Measurements from ENCODE around the gene GJB5.
"Not testable (repeated sequence)": the region's sequence is repeated elsewhere in the genome, so short reads cannot be mapped to it uniquely, and the experiment has no call there.

Gene GJB5

GRCh38 chr1:34732831-34733230 lies 22.0 kb upstream of the GJB5 start:
- not testable (repeated sequence) for H3K9me3 Mint-ChIP-seq

GRCh38 chr1:34736692-34737091 lies 18.2 kb upstream of the GJB5 start:
- H3K27me3 Mint-ChIP-seq (ENCODE audit: low read depth) = no peaks in the 10 kb centered on the region
- DNase-seq (ENCODE audit: low spot score) = no peak
- H3K4me3 Mint-ChIP-seq = no peak overlapping the region

More at GRCh38 chr1:34732831-34733230, 22.0 kb upstream of the GJB5 start:
- not testable (repeated sequence) for H3K27ac Mint-ChIP-seq; H3K4me3 Mint-ChIP-seq; H3K4me1 Mint-ChIP-seq (ENCODE audit: low read depth); H3K36me3 Mint-ChIP-seq (ENCODE audit: low read depth); DNase-seq (ENCODE audit: low spot score); H3K27me3 Mint-ChIP-seq (ENCODE audit: low read depth)

GRCh38 chr1:34737236-34737635 lies 17.6 kb upstream of the GJB5 start:
- H3K4me1 Mint-ChIP-seq (ENCODE audit: low read depth); H3K36me3 Mint-ChIP-seq (ENCODE audit: low read depth); H3K4me3 Mint-ChIP-seq; H3K27me3 Mint-ChIP-seq (ENCODE audit: low read depth); H3K9me3 Mint-ChIP-seq; DNase-seq (ENCODE audit: low spot score); H3K27ac Mint-ChIP-seq: not testable (repeated sequence)

More at GRCh38 chr1:34736692-34737091, 18.2 kb upstream of the GJB5 start:
- no peaks in the 10 kb centered on the region for H3K36me3 Mint-ChIP-seq (ENCODE audit: low read depth)
- no peaks in the 10 kb centered on the region for H3K9me3 Mint-ChIP-seq
- no peaks in the 10 kb centered on the region for H3K4me1 Mint-ChIP-seq (ENCODE audit: low read depth)
- no peak overlapping the region for H3K27ac Mint-ChIP-seq

- peaks cover 2% of the 10 kb centered on the region for H3K27me3 Mint-ChIP-seq (ENCODE audit: low read depth)
Observed at GRCh38 chr1:34739613-34740012, 15.2 kb upstream of the GJB5 start.

GRCh38 chr1:34740161-34740868 lies 14.5 kb upstream of the GJB5 start:
- no peak for DNase-seq (ENCODE audit: low spot score)
- no peaks in the 10 kb centered on the region for H3K4me1 Mint-ChIP-seq (ENCODE audit: low read depth)

More at GRCh38 chr1:34739613-34740012, 15.2 kb upstream of the GJB5 start:
- Mint-ChIP-seq H3K4me3 (no peak overlapping the region), H3K9me3 (no peaks in the 10 kb centered on the region), H3K27ac (no peak overlapping the region), H3K36me3 (ENCODE audit: low read depth) (no peaks in the 10 kb centered on the region), H3K4me1 (ENCODE audit: low read depth) (no peaks in the 10 kb centered on the region)
- no peak for DNase-seq (ENCODE audit: low spot score)

GRCh38 chr1:34742667-34743270 lies 12.1 kb upstream of the GJB5 start:
- H3K4me3 Mint-ChIP-seq = no peak overlapping the region

More at GRCh38 chr1:34740161-34740868, 14.5 kb upstream of the GJB5 start:
- Mint-ChIP-seq H3K4me3 (no peak overlapping the region), H3K36me3 (ENCODE audit: low read depth) (no peaks in the 10 kb centered on the region), H3K9me3 (no peaks in the 10 kb centered on the region), H3K27ac (no peak overlapping the region), H3K27me3 (ENCODE audit: low read depth) (peaks cover 2% of the 10 kb centered on the region)

GRCh38 chr1:34743775-34744174 lies 11.1 kb upstream of the GJB5 start:
- peaks cover 2% of the 10 kb centered on the region for H3K27me3 Mint-ChIP-seq (ENCODE audit: low read depth)
- DNase-seq (ENCODE audit: low spot score) = no peak
- H3K9me3 Mint-ChIP-seq = no peaks in the 10 kb centered on the region
- H3K4me3 Mint-ChIP-seq = no peak overlapping the region
- no peak overlapping the region for H3K27ac Mint-ChIP-seq
- no peaks in the 10 kb centered on the region for H3K4me1 Mint-ChIP-seq (ENCODE audit: low read depth)
- H3K36me3 Mint-ChIP-seq (ENCODE audit: low read depth) = no peaks in the 10 kb centered on the region

More at GRCh38 chr1:34742667-34743270, 12.1 kb upstream of the GJB5 start:
- no peaks in the 10 kb centered on the region for H3K4me1 Mint-ChIP-seq (ENCODE audit: low read depth)
- no peaks in the 10 kb centered on the region for H3K36me3 Mint-ChIP-seq (ENCODE audit: low read depth)
- no peaks in the 10 kb centered on the region for H3K9me3 Mint-ChIP-seq
- H3K27me3 Mint-ChIP-seq (ENCODE audit: low read depth) = peaks cover 2% of the 10 kb centered on the region
- peak; percentile 69 for DNase-seq (ENCODE audit: low spot score)
- H3K27ac Mint-ChIP-seq = no peak overlapping the region

- Mint-ChIP-seq H3K4me1 (ENCODE audit: low read depth) (no peaks in the 10 kb centered on the region), H3K27ac (no peak overlapping the region), H3K36me3 (ENCODE audit: low read depth) (no peaks in the 10 kb centered on the region), H3K4me3 (no peak overlapping the region), H3K27me3 (ENCODE audit: low read depth) (peaks cover 6% of the 10 kb centered on the region), H3K9me3 (no peaks in the 10 kb centered on the region)
- no peak for DNase-seq (ENCODE audit: low spot score)
Observed at GRCh38 chr1:34744851-34745250, 10.0 kb upstream of the GJB5 start.

- Mint-ChIP-seq H3K9me3 (no peaks in the 10 kb centered on the region), H3K27me3 (ENCODE audit: low read depth) (peaks cover 6% of the 10 kb centered on the region), H3K27ac (no peak overlapping the region), H3K4me3 (no peak overlapping the region), H3K36me3 (ENCODE audit: low read depth) (no peaks in the 10 kb centered on the region), H3K4me1 (ENCODE audit: low read depth) (no peaks in the 10 kb centered on the region)
- DNase-seq (ENCODE audit: low spot score) = no peak
Observed at GRCh38 chr1:34745666-34746065, 9.2 kb upstream of the GJB5 start.

GRCh38 chr1:34746101-34746500 lies 8.7 kb upstream of the GJB5 start:
- no peak for DNase-seq (ENCODE audit: low spot score)
- no peaks in the 10 kb centered on the region for H3K36me3 Mint-ChIP-seq (ENCODE audit: low read depth)
- no peak overlapping the region for H3K4me3 Mint-ChIP-seq
- no peaks in the 10 kb centered on the region for H3K9me3 Mint-ChIP-seq
- H3K4me1 Mint-ChIP-seq (ENCODE audit: low read depth) = no peaks in the 10 kb centered on the region
- H3K27me3 Mint-ChIP-seq (ENCODE audit: low read depth) = peaks cover 6% of the 10 kb centered on the region
- no peak overlapping the region for H3K27ac Mint-ChIP-seq

GRCh38 chr1:34746785-34747637 lies 7.8 kb upstream of the GJB5 start:
- Mint-ChIP-seq H3K4me1 (ENCODE audit: low read depth) (no peaks in the 10 kb centered on the region), H3K27ac (no peak overlapping the region), H3K9me3 (no peaks in the 10 kb centered on the region), H3K4me3 (no peak overlapping the region), H3K27me3 (ENCODE audit: low read depth) (peaks cover 6% of the 10 kb centered on the region), H3K36me3 (ENCODE audit: low read depth) (no peaks in the 10 kb centered on the region)
- no peak for DNase-seq (ENCODE audit: low spot score)

GRCh38 chr1:34747638-34747941 lies 7.3 kb upstream of the GJB5 start:
- no peaks in the 10 kb centered on the region for H3K9me3 Mint-ChIP-seq
- H3K4me1 Mint-ChIP-seq (ENCODE audit: low read depth) = no peaks in the 10 kb centered on the region
- no peak overlapping the region for H3K4me3 Mint-ChIP-seq
- H3K27ac Mint-ChIP-seq = no peak overlapping the region
- H3K36me3 Mint-ChIP-seq (ENCODE audit: low read depth) = no peaks in the 10 kb centered on the region
- peaks cover 4% of the 10 kb centered on the region for H3K27me3 Mint-ChIP-seq (ENCODE audit: low read depth)
- DNase-seq (ENCODE audit: low spot score) = no peak

GRCh38 chr1:34749992-34750391 lies 4.9 kb upstream of the GJB5 start:
- no peak for DNase-seq (ENCODE audit: low spot score)
- Mint-ChIP-seq H3K27me3 (ENCODE audit: low read depth) (peaks cover 4% of the 10 kb centered on the region), H3K4me3 (no peak overlapping the region), H3K9me3 (no peaks in the 10 kb centered on the region), H3K36me3 (ENCODE audit: low read depth) (no peaks in the 10 kb centered on the region), H3K4me1 (ENCODE audit: low read depth) (no peaks in the 10 kb centered on the region), H3K27ac (no peak overlapping the region)

- DNase-seq (ENCODE audit: low spot score) = no peak
- no peak overlapping the region for H3K27ac Mint-ChIP-seq
- peaks cover 4% of the 10 kb centered on the region for H3K27me3 Mint-ChIP-seq (ENCODE audit: low read depth)
- no peaks in the 10 kb centered on the region for H3K36me3 Mint-ChIP-seq (ENCODE audit: low read depth)
- H3K9me3 Mint-ChIP-seq = no peaks in the 10 kb centered on the region
- no peaks in the 10 kb centered on the region for H3K4me1 Mint-ChIP-seq (ENCODE audit: low read depth)
- no peak overlapping the region for H3K4me3 Mint-ChIP-seq
Observed at GRCh38 chr1:34750610-34751009, 4.2 kb upstream of the GJB5 start.
